ENCODE data around the gene ALDH5A1. TPM values are rescaled to one million over a fixed set of nuclear protein-coding genes. Genes with fewer than 3 reads are reported as not detected.

ALDH5A1 gene
- total and polyA plus RNA-seq, 10 of the 15 experiments (the other 5 are each of a cell fraction or from before 2014, with no cell fraction given): 2.6 to 13.8 (median 9.3) TPM

DNA sequence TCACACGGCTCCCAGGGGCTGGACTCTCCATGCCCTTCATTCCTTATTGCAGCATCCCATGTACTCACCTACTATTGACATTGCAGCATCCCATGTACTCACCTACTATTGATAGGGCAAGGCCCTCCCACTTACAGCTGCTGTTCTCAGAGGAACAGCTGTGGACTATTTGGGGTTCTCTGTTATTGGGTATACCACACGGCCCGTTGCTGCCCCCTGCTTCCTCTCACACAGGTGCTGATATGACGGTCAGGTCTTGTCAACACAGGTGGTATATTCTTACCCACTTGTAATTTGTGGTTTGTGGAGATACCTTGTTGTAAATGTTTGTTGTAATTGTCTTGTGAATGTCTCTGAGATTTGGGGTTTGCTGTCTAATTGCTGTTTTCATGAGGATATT, 18.8 kb downstream of the ALDH5A1 start (continued):
- TF ChIP-seq E2F4 (IDR thresholded peaks at IDR 0.05; ENCODE audit: low read depth, low read length) (no peak), JUNB (IDR thresholded peaks at IDR 0.05) (no peak), POLR2AphosphoS2 (IDR thresholded peaks at IDR 0.05; ENCODE audit: low read depth, low read length) (no peak), TCF12 (IDR thresholded peaks at IDR 0.05; ENCODE audit: low read depth, low read length) (peak; percentile 49; the same call in 1 of the 2 replicates), TARDBP (IDR thresholded peaks at IDR 0.05; ENCODE audit: borderline replicate concordance) (no peak), REST (IDR thresholded peaks at IDR 0.05; ENCODE audit: low read depth, low read length) (no peak), RBBP5 (conservative IDR thresholded peaks at IDR 0.05) (no peak), NR2C2 (IDR thresholded peaks at IDR 0.05; ENCODE audit: borderline replicate concordance, control insufficient read depth, insufficient read length, low read depth) (no peak), STAT1 (conservative IDR thresholded peaks at IDR 0.05) (no peak), STAT3 (IDR thresholded peaks at IDR 0.05; ENCODE audit: low read depth, low read length) (no peak)
- TF ChIP-seq, protein P1, sequence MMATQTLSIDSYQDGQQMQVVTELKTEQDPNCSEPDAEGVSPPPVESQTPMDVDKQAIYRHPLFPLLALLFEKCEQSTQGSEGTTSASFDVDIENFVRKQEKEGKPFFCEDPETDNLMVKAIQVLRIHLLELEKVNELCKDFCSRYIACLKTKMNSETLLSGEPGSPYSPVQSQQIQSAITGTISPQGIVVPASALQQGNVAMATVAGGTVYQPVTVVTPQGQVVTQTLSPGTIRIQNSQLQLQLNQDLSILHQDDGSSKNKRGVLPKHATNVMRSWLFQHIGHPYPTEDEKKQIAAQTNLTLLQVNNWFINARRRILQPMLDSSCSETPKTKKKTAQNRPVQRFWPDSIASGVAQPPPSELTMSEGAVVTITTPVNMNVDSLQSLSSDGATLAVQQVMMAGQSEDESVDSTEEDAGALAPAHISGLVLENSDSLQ (IDR thresholded peaks at IDR 0.05): no peak
- TF ChIP-seq, protein P2, sequence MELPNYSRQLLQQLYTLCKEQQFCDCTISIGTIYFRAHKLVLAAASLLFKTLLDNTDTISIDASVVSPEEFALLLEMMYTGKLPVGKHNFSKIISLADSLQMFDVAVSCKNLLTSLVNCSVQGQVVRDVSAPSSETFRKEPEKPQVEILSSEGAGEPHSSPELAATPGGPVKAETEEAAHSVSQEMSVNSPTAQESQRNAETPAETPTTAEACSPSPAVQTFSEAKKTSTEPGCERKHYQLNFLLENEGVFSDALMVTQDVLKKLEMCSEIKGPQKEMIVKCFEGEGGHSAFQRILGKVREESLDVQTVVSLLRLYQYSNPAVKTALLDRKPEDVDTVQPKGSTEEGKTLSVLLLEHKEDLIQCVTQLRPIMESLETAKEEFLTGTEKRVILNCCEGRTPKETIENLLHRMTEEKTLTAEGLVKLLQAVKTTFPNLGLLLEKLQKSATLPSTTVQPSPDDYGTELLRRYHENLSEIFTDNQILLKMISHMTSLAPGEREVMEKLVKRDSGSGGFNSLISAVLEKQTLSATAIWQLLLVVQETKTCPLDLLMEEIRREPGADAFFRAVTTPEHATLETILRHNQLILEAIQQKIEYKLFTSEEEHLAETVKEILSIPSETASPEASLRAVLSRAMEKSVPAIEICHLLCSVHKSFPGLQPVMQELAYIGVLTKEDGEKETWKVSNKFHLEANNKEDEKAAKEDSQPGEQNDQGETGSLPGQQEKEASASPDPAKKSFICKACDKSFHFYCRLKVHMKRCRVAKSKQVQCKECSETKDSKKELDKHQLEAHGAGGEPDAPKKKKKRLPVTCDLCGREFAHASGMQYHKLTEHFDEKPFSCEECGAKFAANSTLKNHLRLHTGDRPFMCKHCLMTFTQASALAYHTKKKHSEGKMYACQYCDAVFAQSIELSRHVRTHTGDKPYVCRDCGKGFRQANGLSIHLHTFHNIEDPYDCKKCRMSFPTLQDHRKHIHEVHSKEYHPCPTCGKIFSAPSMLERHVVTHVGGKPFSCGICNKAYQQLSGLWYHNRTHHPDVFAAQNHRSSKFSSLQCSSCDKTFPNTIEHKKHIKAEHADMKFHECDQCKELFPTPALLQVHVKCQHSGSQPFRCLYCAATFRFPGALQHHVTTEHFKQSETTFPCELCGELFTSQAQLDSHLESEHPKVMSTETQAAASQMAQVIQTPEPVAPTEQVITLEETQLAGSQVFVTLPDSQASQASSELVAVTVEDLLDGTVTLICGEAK (IDR thresholded peaks at IDR 0.05; ENCODE audit: borderline replicate concordance): no peak
